BE2C (cell line): ENCODE results near the gene HOXB6.

Experiments used
- DNase-seq: peaks from one replicate; pipeline ENCODE4 v3.0.0-alpha.2; 2020
- H3K27me3 ChIP-seq: fragments of 250-450 bp; sonication (Bioruptor Pico); 2 replicates; pipeline ENCODE4 v1.5.1; 2020; ENCODE audit warnings: mild to moderate bottlenecking
- H3K36me3 ChIP-seq: fragments of 250-450 bp; sonication (Bioruptor Pico); 2 replicates; pipeline ENCODE4 v1.5.1; 2020; ENCODE audit warnings: mild to moderate bottlenecking
- H3K4me1 ChIP-seq: fragments of 250-450 bp; sonication (Bioruptor Pico); 2 replicates; pipeline ENCODE4 v1.5.1; 2020
- H3K4me3 ChIP-seq: 2 replicates; pipeline ENCODE4 v1.5.1; 2011; ENCODE audit warnings: low read depth, low read length
- H3K9me3 ChIP-seq: fragments of 250-450 bp; sonication (Bioruptor Pico); 2 replicates; pipeline ENCODE4 v1.5.1; 2020
- CTCF ChIP-seq: IDR thresholded peaks from 2 replicates; pipeline ENCODE4 v1.5.1; 2012; ENCODE audit warnings: mild to moderate bottlenecking, low read depth, low read length

The HOXB6 gene

DNA sequence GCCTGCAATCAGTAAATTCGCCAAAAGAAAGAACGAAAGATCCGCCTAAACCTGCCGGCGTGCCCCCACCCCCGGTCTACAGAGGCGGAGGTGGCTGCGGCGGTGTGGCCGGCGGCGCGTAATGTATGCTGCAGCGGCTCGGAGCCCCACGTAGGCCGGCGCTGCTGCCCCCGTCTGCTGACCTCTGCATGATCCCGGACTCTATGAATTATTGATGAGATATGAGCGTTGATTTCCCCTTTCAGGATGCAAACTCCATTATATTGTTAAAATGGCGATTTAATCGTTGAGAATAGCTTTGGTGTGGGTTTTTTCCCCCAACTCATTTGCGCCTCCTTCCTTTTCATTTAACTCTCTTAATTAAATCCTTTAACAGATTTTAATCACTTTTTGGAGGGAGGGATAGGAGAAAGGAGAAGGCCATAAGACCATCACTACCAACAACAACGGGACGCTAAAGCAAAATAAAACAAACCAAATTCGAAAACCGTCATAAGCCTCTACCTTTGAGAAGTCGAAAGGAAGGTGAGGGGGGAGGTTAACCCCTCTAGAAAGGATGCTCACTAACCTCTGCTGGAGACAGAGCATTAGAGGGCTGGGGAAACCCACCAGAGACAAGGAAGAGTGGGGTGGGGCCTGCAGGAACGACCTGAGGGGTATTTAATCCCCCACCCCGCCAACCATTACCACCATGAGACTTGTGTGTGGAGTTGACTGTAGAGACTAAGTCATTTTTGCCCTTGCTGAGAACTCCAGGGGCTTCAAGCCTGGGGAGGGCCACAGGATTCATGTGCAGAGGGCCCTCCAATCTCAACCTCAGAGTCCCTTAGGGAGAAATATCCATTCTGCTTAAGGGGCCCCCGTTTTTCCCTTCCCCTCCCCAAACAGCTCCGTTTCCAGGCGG, 18.2 kb downstream of the HOXB6 start:
- H3K4me3 ChIP-seq, result no peak overlapping the region
- H3K36me3 ChIP-seq, result no peaks in the 10 kb centered on the region
- no peak for DNase-seq
- no peaks in the 10 kb centered on the region for H3K4me1 ChIP-seq
- no peaks in the 10 kb centered on the region for H3K9me3 ChIP-seq
- no peak for TF ChIP-seq CTCF
- H3K27me3 ChIP-seq, result peaks cover 98% of the 10 kb centered on the region

DNA sequence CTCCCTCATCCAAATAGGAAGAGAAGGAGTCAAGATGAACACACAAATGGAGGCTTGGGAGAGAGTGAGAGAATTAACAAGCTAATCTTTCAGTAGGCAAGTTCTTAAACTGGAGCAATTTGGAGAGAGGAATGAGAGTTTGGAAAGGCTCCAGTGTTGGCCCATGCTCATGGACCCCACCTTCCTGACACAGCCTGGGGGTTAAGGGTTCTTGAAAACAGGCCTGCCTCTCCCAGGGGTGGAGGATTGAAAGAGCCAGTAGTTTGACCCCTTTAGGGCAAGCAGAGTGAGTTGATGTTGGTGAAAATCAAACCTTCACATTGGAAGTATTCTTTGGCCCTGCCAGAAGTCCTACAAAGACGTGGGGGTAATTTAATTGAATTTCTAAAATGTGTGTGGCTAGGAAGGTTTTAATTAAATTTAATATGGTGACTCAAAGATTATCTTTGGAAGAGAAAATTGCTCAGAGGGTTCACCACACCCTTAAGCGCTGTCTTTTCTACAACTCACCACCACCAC, 20.5 kb downstream of the HOXB6 start:
- Histone ChIP-seq H3K4me1 (no peaks in the 10 kb centered on the region), H3K27me3 (peaks cover 98% of the 10 kb centered on the region), H3K9me3 (no peaks in the 10 kb centered on the region), H3K36me3 (no peaks in the 10 kb centered on the region), H3K4me3 (no peak overlapping the region)
- TF ChIP-seq CTCF, result no peak
- DNase-seq, result no peak

DNA sequence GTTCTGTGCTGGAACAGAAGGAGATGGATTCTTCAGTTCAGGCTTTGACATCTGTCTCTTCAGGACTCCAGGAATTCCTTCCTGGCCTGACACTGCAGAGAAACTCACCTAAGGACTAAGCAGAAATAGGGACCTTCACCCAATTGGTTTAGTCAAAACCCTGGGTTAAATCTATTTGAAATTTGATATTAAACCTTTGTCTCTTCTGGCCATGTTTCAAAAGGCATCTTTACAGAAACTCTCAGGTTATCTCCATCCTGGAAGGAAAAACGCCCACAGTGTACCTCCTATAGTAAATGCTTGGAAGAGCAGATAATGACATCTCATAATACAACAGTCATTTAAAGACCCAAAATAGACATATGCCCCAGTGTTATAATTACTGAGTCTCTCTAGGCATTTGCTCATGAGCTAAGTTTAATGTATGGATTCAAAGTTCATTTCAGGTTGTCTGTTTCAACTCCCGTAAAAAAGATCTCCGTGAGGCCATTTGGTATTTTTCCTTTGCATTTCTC, 21.0 kb downstream of the HOXB6 start:
- no peaks in the 10 kb centered on the region for H3K9me3 ChIP-seq
- no peak for TF ChIP-seq CTCF
- DNase-seq, result no peak
- no peak overlapping the region for H3K4me3 ChIP-seq
- peaks cover 98% of the 10 kb centered on the region for H3K27me3 ChIP-seq
- no peaks in the 10 kb centered on the region for H3K36me3 ChIP-seq
- H3K4me1 ChIP-seq, result no peaks in the 10 kb centered on the region

DNA sequence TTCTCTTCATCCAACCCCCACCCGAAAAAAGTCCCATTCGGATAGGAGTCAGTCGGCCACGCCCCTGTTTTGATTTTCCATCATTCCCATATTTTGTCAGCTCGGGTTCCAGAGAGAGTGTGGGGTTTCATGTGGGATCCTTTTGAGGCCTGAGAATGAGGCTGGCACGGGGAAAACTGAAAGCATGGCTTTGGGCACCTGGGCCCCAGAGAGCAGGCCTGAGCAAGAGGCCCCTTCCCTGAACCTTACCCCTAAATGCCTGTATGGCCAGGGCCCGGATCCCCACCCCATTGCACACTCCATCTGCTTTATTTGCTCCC, 22.1 kb downstream of the HOXB6 start:
- no peak for DNase-seq
- no peak overlapping the region for H3K4me3 ChIP-seq
- H3K4me1 ChIP-seq, result no peaks in the 10 kb centered on the region
- no peaks in the 10 kb centered on the region for H3K36me3 ChIP-seq
- H3K27me3 ChIP-seq, result peaks cover 95% of the 10 kb centered on the region
- TF ChIP-seq CTCF, result no peak
- H3K9me3 ChIP-seq, result no peaks in the 10 kb centered on the region

DNA sequence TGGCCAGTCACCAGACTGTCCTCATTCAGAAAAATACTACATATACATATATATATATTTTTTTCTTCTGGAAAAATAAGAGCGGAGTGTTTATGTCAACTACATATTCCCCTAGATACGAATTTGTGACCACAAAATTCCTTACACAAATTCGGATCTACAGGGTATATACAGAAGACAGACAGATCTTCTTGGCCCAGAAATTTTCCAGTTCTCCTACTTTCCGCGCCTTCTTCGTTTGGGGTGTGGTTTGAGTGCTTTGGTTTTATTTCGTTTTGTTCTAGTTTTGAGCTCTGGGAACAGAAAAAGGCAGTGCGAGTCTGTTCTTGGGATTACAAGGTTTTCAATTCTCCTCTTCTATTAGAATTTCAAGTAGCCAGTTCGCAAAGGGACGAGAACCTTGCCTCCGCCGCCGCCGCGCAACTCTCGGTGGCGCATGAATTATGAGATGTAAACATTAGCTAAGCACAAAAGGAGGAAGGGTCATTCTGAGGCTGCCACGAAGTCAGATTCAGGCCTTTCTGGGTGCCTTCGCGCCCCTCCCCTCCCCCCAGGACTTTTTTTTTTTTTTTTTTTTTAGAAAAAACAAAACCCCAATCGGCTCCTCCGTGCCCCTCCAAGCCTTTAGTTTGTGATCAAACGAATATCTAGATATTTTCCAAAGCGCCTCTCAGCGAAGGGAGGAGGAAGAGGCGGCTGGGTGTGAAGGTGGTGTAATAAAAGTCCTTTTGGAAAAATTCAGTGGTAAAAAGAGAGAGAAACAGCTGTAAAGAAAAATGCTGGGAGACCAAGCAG, 24.8 kb downstream of the HOXB6 start:
- no peak for TF ChIP-seq CTCF
- Histone ChIP-seq H3K4me1 (no peaks in the 10 kb centered on the region), H3K9me3 (no peaks in the 10 kb centered on the region), H3K27me3 (peaks cover 94% of the 10 kb centered on the region), H3K4me3 (no peak overlapping the region), H3K36me3 (no peaks in the 10 kb centered on the region)
- DNase-seq, result no peak

DNA sequence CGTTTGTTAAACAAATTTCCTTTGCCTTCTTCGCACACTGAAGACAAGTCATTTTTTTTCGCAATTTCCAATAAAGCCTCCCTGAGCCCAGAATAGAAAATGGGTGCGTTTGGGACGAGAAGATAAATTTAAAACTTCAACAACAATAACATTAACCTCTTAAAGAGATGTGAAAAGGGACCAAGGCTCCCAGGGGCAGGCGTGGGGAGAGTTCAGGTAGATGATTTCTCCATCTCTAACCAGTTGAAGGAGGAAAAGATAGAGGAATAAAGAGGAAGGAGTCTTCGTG, 25.4 kb downstream of the HOXB6 start:
- Histone ChIP-seq H3K4me1 (no peaks in the 10 kb centered on the region), H3K4me3 (no peak overlapping the region), H3K9me3 (no peaks in the 10 kb centered on the region), H3K27me3 (peaks cover 96% of the 10 kb centered on the region), H3K36me3 (no peaks in the 10 kb centered on the region)
- DNase-seq, result no peak
- no peak for TF ChIP-seq CTCF
